Dermis microvascular lymphatic vessel endothelial cell (primary cell): ENCODE data around the gene USP37. TPM values are rescaled to one million over a fixed set of nuclear protein-coding genes. Genes with fewer than 3 reads are reported as not detected.

Source experiments
- DNase-seq, 2 donors: peaks; one replicate each; pipeline versions ENCODE4 v3.0.0 to v3.0.0-alpha.2; 2010; ENCODE audit warnings: low read depth in 2 of 2
- total RNA-seq: library from RNA; depleted of rRNA; stranded (reverse); fragments of >200 nt; gene quantifications from 2 replicates; pipeline ENCODE4 v1.2.1, GENCODE V29; 2014

Gene USP37
- total RNA-seq, 1 donor from 2014 or later = 8.3 TPM

GRCh38 chr2:218432676-218433365 is 135.3 kb downstream of the USP37 start:
- DNase-seq = no peak

DNA sequence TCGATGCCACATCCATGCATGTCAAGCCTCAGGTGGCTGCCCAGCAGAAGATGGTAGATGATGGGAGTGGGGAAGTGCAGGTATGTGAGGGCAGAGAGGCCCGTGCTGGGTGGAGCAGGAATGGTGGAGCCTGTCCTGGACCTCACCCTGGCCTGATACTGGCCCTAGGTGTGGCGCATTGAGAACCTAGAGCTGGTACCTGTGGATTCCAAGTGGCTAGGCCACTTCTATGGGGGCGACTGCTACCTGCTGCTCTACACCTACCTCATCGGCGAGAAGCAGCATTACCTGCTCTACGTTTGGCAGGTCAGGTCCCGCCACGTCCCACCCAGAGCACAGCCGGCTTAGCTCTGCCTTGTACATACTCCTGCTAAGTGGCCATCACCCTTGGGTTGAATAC is 136.3 kb downstream of the USP37 start:
- no peak for DNase-seq

- no peak for DNase-seq
Observed at GRCh38 chr2:218430721-218431120, 137.4 kb downstream of the USP37 start.

DNA sequence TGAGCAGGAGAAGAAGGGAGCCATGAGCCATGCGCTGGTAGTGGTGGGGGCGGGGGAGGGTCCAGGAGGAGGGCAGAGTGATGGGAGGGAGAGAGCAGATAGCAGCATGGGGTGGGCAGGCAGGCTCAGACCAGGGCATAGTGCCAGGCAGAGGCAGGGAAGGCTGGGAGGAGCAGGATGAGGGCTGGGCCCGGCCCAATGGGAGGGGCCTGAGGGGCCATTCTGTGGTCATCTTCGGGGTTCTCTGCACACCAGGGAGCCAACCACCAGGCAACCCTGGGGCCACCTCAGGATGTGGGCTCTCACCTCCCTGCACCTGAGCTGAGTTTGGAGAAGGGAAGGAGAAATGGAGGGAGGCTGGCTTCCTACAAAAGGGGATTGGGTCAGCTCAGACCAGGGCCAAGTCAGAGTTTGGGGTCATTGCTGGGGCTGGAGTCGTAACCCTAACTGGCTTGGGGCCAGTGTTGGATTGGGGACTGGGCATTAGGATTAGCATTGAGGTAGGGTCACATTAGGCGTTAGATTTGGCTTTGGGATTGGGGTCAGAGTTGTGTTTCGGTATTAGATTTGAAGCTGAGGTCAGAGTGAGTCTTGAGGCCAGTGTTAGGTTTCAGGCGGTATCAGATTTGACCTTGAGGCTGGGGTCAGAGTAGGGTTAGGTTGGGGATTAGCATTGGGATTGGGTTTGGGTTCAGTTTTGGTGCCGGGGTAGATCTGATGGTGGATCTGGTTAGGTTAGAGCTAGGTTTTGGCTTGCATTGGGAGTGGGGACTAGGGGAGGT is 138.0 kb downstream of the USP37 start:
- DNase-seq = no peak

DNA sequence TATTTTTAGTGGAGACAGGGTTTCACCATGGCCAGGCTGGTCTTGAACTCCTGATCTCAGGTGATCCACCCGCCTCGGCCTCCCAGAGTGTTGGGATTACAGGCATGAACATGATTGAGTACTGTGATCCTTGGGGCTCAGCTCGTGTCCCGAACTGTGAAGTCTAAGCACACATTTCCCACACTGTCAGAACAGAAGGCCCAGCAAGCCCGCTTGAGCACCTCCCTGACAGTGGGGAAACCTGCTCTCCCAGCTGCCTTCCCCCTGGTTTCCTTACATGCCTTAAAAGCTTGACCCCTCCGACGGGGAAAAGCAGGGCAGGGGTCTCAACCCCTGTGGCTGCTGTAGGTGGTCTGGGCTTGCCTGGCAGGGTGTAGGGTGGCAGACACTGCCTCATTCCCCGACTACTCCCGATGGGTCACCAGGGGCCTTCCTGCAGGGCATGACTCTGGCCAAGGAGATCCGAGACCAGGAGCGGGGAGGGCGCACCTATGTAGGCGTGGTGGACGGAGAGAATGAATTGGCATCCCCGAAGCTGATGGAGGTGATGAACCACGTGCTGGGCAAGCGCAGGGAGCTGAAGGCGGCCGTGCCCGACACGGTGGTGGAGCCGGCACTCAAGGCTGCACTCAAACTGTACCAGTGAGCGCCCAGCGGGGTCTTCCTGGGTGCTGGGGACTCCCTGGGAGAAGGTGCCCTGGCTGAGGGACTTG is 139.1 kb downstream of the USP37 start:
- no peak for DNase-seq

DNA sequence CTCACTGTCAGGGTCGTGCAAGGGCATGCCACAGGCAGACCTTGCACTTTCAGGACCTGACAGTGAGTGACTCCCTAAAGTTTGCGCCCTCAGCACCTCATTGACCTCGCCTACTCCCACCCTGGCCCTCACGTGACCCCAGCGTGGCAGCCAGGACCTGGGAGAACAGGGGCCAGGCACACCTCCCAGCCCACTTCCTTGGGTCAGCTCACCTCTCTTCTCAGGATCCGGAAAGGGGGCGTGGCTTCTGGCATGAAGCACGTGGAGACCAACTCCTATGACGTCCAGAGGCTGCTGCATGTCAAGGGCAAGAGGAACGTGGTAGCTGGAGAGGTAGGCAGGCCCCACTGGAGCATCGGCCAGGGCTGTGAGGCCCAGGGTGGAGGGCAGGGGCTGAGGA is 140.4 kb downstream of the USP37 start:
- DNase-seq = no peak

GRCh38 chr2:218425531-218425930 is 142.6 kb downstream of the USP37 start:
- no peak for DNase-seq

GRCh38 chr2:218423584-218423983 is 144.6 kb downstream of the USP37 start:
- no peak for DNase-seq

DNA sequence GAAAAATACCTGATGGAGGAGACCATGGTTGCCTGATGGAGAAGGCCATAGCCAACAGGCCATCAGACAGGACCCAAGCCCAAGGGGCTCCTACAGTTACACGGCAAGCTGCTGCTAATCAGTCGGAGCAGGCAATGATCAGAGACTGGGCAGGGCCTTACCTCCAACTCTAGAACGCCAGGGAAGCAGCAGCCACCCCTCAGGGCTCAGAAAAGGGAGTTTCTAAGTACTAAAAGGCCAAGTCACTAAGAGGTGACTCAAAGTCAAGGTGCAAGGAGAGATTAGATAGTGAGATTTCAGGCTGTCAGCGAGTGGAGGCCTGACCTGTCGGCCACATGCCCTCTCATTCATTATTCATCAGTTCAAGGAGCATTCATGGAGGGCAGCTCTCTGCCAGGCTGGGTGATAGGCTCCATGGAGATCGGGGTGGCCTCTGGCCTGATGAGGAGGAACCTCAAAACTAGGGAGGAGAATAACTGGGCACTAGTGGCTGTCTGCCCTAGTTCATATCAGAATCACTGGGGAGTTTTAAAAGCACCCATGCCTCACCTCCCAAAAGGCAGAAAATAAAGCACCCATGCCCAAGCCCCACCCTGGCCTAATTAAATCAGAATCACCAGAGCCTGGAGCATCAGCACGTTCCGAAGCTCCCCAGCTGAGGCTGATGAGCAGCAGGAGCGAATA is 145.6 kb downstream of the USP37 start:
- DNase-seq = no peak

DNA sequence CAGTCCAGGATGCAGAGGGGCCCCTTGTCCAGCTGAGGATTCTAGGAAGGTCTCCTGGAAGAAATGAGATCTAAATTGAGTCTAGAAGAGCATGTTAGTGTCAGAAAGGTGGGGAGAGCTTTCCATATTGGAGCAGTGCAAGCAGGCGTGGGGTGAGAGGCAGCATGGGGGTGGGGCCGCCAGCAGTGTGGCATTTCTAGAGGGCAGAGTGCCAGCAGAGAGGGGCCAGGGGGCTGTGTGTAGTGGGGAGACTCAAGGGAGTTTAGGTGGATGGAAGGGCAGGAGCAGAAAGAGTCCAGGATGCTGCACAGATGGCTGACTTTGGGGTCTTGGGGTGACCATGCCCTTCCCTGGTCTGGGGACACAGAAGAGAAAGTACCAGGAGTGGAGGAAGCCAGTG is 147.1 kb downstream of the USP37 start:
- no peak for DNase-seq

DNA sequence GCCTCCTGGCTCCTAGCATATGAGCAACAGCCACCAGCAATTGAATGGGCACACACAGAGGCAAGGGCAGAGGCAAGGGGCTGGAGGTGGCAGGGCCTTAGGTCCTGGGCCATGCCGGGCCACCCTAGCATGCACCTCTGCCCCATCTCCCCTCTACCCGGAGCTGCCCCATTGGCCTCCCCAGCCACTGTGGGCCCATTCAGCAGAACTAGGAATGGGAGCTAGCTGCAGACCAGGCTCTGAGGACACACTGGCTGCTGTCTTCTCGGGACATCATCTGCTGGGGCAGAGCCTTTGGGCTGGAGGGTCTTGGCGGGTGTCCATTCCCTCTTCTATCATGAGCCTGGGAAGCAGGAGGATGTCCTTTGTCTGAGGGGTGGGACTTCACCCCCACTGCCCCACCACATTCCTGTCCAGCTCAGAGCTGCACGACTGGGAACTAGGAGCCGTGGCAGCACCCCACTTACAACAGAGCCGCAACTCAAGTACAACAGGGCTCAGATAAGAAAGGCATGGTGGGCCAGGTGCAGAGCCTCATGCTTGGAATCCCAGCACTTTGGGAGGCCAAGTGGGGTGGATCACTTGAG is 148.4 kb downstream of the USP37 start:
- DNase-seq = no peak

DNA sequence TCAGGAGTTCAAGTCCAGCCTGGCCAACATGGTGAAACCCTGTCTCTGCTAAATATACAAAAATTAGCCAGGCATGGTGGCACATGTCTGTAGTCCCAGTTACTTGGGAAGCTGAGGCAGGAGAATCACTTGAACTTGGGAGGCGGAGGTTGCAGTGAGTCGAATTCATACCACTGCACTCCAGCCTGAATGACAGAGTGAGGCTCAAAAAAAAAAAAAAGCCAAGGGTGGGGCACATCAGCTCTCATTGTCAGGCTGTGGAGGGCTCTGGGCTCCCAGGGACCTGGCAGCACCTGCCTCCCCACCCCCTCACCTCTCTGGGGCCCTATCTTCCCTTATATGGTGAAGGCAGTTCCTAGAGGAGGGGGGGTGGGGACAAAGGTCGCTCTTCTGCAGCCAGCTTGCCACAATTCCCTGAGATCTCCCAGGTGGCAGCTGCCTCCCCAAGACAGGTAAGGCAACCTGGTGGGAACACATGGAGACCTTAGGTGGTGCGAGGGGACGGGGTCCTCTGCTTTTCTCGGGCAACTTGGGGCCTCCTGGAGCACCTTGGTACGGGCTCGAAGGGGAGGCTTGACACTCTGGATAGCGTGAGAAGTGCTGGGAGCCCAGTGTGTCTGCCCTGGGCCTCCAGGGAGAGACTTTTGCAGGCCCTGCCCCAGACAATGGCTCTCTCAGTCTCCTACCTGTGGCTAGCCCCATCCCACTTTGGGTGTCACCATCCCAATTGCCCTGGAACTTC is 149.3 kb downstream of the USP37 start, which contains the start of gene VIL1:
Gene VIL1, plus strand, starts transcription at position 407 of the 742 bp plus-strand sequence. CDS start 4,656 bp downstream, outside the sequence.
- DNase-seq = no peak

DNA sequence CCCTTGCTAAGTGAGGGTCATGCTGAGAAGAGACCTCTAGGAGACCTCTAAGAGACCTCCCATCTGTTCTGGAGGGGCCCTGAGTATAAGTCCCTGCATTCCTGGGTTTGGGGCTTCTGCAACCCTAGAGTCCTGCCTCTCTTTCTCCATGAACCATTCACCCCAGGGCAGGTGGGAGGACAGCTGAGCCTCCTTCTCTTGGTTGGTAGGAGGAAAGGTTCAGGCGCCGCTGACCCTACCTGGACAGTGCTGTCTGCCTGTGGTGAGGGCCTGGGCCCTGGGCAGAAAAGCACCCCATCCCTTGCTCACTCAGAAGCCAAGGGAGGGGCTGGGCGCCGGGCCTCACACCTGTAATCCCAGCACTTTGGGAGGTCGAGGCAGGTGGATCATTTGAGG is 149.8 kb downstream of the USP37 start:
- no peak for DNase-seq

DNA sequence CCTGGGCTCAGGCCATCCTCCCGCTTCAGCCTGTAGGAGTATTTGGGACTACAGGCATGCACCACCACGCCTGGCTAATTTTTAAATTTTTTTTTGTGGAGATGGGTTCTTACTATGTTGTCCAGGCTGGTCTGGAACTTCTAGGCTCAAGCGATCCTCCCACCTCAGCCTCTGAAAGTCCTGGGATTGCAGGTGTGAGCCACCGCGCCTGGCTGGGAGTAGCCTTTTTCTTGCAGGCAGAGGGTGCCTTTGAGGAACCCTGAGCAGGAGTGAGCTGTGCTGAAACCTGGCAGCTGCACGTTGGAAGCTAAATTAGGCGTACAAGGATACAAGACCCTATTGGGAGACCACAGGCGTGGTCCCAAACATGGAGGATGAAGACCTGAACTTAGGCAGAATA is 160.4 kb downstream of the USP37 start:
- no peak for DNase-seq

DNA sequence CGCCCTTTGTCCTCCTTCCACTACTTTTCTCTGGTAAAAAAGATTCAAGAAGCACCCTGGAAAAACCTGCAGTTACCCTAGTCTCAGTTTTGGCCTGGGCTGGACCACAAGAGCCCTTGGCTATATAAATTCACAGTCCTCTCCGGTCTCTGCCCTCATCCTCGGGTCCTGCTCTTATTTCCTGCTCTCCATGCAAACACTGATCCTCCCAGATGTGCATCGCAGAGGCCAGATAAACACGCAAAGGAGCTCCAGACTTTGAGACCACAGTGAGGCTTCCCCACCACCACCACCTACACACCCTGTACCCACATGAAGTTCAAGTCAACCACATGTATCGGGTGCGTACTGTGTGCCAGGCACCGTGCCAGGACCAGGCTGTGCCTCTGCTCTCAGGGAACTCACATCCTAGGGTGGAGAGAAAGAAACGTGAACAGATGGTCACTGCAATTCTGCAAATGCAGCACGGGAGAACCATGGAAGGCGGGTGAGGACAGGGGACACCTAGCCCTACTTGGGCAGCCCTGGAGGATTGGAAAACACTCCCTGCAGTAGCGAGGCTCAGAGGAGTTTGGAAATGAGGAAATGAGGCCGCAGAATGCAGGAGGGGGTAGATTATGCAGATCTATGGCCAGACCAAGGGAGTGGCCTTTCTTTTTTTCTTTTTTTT is 161.1 kb downstream of the USP37 start:
- peak in 1 of 2 donors; percentile 16 for DNase-seq

DNA sequence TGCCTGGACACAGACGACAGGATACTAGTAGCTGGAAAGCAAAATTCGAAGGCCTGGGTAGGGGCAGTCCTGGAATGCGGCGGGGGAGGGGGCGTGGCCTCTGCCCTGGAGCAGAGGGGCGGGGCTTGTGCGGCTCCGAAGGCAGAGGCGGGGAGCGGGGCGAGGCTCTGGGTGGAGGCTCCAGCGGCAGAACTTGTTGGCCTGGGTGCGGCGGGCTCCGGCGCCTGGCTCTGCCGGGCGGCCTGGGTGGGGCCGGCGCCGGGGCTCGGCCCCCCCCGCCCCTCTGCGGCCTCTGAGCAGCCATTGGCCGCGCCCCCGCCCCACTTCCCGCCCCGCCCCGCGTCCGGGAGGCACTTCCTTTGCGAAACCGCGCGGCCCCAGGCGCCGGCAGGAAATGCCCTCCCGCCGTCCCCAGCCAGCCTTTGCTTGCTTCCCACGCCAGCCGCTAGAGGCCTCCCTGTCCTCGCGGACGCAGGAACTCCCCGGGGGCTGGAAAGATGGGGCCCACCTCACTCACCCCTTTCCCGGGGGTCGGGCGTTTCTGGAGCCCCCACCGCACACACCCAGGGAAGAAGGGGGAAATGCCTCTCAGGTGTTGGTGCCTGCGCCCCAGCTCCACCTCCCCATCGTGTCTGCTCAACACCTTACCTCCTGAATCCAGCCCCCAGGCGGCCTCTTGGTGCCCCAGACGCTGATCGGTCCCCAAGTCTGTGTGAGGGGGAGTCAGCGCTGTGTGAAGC is 161.8 kb downstream of the USP37 start:
- DNase-seq = peak; percentile 81 to 93

DNA sequence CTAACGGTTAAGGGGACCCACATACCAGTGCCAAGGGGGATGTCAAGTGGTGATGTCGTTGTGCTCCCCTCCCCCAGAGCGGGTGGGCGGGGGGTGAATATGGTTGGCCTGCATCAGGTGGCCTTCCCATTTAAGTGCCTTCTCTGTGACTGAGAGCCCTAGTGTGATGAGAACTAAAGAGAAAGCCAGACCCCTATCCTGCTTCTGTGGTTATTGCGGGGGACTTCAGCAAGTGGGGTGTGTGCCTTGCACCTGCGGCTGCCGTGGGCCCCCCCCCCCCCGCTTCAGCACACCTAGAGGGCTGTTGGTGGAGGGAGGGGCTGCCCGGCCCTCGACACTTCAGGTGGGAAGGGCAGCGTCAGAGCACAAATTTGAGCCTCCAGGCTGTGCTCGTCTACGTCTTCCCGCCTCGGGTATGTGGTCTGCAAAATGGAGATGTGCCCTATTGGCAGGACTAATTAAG is 162.4 kb downstream of the USP37 start:
- peak in 1 of 2 donors; percentile 19 for DNase-seq

DNA sequence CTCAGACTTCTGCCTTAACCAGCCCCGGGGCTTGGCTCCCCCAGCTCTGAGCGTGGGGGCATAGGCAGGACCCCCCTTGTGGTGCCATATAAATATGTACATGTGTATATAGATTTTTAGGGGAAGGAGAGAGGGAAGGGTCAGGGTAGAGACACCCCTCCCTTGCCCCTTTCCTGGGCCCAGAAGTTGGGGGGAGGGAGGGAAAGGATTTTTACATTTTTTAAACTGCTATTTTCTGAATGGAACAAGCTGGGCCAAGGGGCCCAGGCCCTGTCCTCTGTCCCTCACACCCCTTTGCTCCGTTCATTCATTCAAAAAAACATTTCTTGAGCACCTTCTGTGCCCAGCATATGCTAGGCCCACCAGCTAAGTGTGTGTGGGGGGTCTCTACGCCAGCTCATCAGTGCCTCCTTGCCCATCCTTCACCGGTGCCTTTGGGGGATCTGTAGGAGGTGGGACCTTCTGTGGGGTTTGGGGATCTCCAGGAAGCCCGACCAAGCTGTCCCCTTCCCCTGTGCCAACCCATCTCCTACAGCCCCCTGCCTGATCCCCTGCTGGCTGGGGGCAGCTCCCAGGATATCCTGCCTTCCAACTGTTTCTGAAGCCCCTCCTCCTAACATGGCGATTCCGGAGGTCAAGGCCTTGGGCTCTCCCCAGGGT is 162.9 kb downstream of the USP37 start:
- no peak for DNase-seq
